HG02884 (cell line): ENCODE data around the gene KAZN.

Experiments used
- ATAC-seq: cut with Tn5 transposase; IDR thresholded peaks from one replicate; pipeline ENCODE4 v1.9.1; 2021; ENCODE audit warnings: mild to moderate bottlenecking, moderate library complexity; ENCODE audit not compliant: unreplicated experiment

The KAZN gene

GRCh38 chr1:14706631-14707030, 108.1 kb downstream of the KAZN start:
- ATAC-seq = no peak

GRCh38 chr1:14707531-14708445, 109.3 kb downstream of the KAZN start:
- ATAC-seq = no peak

DNA sequence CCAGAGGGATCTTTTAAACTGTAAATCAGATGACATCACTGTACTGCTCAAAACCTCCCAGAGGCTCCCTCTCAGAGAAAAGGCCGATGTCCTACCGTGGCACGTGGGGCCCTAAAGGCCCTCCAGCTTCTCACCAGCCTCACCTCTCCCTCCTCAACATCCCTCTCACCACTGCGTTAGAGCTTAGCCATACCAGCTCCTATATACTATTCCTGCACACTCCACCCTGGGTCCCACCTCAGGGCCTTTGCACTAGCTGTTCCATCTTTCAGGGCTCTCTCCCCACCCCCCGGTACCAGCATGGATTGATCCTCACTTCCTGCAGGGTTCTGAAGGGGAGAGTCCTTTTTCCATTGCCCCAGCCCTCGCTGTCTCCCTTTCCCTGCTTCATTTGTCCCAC, 111.8 kb downstream of the KAZN start:
- no peak for ATAC-seq

DNA sequence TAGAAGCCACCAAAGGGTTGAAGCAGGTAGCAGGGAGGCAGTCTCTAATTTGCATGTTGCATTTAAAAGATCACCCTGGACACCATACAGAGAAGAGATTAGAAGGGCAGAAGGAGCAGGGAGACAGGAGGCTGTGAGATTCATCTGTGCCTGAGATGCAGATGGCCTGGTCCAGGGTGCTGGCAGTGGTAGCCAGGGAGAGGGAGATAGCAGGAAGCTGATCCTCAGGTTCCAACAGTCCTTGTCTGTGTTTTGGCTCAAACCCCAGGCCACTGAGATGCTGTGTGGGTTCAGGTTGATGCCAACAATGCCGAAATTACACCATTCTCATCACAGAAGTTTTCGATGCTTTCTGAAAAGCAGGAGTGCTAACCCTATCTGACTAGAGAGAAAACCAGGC, 113.7 kb downstream of the KAZN start:
- no peak for ATAC-seq

- no peak for ATAC-seq
Measured at GRCh38 chr1:14713077-14713476, 114.6 kb downstream of the KAZN start.

DNA sequence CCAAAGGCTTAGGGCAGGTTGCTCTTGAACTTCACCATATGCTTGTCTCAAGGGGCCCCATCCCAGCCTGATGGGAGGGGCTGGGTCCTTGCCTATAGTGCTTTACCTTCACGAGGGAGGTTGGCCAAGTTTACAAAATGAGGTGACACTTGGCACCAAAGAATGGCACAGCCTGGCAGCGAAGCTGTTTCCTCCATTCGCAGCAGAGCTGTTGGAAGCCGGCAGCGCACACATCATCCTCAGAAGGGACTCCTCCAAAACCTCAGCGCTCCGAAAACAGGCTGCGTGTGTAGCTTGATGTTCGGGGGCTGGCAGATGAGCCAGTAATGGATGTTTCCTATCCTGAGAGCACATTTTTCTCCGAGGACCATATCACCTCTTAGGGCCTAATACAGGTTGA, 116.8 kb downstream of the KAZN start:
- no peak for ATAC-seq

DNA sequence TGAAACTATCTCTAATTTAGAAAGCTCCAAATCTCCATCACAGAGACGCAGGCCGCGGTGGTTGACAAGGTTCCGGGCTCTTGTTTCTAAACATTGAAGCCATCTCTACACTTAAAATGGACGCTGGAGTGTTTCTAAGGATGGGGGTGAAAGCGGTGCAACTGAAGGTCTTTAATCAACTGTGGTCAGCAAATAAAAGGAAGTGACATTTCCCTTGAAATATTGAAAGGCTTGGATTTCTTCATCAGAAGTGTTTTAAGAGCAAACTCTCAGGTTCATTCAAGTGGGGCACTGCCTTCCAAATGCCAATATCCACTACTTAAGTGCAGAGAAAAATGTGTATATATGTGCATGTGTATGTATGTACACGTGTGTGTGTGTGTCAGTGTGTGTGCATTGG, 117.3 kb downstream of the KAZN start:
- no peak for ATAC-seq

GRCh38 chr1:14716474-14716873, 118.0 kb downstream of the KAZN start:
- ATAC-seq = no peak

- no peak for ATAC-seq
Measured at GRCh38 chr1:14718476-14718875, 120.0 kb downstream of the KAZN start.

- ATAC-seq = no peak
Measured at GRCh38 chr1:14723401-14723800, 124.9 kb downstream of the KAZN start.

GRCh38 chr1:14724246-14724645, 125.8 kb downstream of the KAZN start:
- ATAC-seq = no peak

GRCh38 chr1:14724678-14725077, 126.2 kb downstream of the KAZN start:
- no peak for ATAC-seq

DNA sequence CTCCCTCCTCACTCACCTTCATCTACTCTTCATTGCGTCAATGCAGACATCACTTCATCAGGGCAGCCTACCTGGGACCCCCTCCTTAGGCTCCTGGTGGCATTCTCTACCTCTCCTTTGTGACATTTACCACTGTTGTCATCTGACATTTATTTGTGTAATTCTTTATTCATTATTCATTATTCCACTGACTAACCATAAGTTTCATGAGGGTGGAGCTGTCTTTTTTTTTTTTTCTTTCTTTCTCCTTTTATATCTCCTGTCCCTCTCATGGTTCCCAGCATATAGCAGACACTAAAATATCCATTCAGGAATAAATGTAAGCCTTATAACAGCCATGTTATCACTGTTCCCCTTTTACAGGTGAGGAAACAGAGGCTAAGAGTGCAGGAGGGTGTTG, 126.8 kb downstream of the KAZN start:
- no peak for ATAC-seq

DNA sequence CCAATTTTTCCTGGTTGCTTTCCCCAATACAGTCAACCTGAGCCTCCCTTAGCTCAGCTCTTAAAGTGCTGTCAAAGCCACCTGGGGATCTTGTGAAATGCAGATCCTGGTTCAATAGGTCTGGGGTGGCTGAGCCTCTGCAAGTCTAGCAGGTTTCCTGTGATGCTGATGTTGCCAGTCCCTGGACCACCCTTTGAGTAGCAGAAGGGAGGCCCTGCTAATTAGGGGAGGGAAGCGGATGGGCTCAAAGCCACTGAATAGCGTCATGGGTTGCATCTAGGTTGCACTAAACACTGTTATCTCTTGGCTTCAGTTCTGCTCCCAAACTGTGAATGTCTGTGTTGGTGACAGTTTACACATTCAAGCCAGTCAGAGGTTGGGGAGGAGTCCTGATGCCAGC, 127.2 kb downstream of the KAZN start:
- no peak for ATAC-seq

GRCh38 chr1:14726606-14727005, 128.1 kb downstream of the KAZN start:
- no peak for ATAC-seq

DNA sequence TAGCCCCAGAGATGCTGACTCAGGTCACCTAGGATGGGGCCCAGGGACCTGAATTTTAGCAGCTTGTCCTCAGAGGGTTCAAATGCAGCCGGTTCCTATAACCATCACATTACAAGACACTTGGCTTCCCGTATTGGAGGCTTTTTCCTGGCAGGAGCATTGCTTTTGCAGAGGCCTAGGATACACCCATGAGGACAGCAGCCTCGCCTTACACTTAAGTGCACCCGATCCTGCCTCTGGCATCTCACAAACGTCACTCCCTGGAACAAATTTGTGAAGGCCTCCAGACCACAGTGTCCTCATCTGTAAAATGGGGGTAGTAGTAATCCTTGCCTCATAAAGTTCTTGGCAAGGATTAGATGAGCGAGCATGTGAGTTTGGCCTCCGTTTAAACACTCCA, 130.0 kb downstream of the KAZN start:
- ATAC-seq = no peak

DNA sequence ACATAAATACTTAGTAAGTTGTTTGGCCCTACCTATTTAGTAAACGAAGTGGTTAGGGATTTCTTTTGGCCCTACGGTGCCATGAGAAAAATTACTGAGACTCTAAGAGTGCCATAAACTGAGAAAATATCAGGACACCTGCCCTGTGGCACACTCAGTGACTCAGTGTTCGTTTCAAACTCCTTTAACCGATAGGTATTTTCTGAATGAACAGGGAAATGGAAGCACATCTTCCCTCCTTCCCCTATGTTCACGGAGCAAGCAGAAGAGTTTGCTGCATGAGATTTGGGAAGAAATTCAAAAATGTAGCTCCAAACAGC, 134.2 kb downstream of the KAZN start:
- no peak for ATAC-seq

- no peak for ATAC-seq
Measured at GRCh38 chr1:14733048-14733778, 134.7 kb downstream of the KAZN start.

DNA sequence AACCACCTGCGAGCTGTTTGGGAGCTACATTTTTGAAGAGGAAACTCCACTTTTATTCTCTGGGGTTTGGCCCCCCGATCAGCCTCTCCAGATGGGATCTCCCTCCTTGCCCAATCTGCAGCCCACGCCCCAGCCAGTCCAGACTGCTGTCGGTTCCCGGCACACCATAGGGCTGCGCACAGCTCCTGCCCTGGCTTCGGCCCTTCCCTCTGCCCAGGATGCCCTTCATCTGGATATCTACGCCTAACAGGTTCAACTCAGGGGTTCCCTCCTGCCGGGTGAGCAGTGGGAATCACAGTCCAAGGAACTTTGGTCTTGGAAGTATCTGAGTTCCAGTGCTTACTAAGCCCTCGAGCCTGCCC, 135.3 kb downstream of the KAZN start:
- ATAC-seq = no peak

DNA sequence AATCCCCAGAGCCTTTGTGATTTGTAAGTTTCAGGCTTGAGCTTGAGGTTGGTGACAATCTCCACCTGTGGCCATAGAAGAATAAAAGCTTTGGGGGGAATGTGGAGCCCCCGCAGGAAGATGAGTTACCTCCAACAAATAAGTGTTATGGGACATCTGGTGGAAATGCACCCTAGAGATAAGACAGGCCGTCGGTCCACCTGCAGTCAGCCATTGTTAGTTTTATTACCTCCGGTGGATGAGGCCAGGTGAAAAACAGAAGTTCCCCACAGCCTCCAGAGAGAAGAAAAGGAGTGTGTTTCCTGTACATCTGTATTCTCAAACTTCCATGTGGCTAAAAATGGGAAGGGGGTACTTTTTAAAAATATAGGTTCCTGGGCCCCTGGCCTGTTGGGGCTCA, 137.4 kb downstream of the KAZN start:
- no peak for ATAC-seq

DNA sequence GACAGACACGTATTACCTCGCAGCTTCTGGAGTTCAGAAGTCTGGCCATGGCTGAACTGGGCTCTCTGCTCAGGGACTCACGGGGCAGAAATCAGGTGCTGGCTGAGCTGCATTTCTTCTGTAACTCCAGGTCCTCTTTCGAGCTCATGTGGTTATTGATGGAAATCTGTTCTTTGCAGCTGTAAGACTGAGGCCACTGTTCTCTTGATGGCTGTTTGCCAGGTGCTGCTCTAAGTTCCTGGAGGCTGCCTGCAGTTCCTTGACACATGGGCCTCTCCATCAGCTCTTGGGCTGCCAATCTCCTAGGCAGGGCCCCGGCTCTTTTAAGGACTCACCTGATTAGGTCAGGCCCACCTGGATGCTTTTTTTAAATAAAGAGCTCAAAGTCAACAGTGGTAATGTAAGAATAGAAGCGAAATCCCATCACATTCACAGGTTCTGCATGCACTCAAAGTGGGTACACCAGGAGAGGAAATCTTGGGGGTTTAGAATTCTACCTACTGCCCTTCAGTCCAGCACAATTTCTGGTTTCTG, 139.1 kb downstream of the KAZN start:
- no peak for ATAC-seq

GRCh38 chr1:14738235-14738634, 139.8 kb downstream of the KAZN start:
- ATAC-seq = no peak
